IMR-90 (cell line): ENCODE measurements around the gene NCAM1. TPM values are rescaled to one million over a fixed set of nuclear protein-coding genes. Genes with fewer than 3 reads are reported as not detected.

ENCODE experiments used
- ATAC-seq: fragments of 200-7000 bp; cut with Tn5 transposase; 2 replicates; pipeline ENCODE4 v1.9.1; 2020; ENCODE audit warnings: low read depth, mild to moderate bottlenecking, moderate library complexity
- BruUV-seq: library from RNA; stranded (reverse); fragments of 400-500 nt; replicated peaks from 2 replicates; lab custom pipeline; 2021; lab: Mats Ljungman, UMichigan
- CTCF ChIA-PET: fragments of 300-600 bp; formaldehyde crosslinking; extraction: SDS; loops from one replicate; lab custom pipeline; 2021; ENCODE audit warnings: antibody characterized with exemption; lab: Yijun Ruan, JAX
- POLR2A ChIA-PET: fragments of 300-600 bp; sonication (Branson Sonifier 250); formaldehyde crosslinking; loops from one replicate; lab custom pipeline; 2022; ENCODE audit warnings: antibody characterized with exemption; ENCODE audit not compliant: unreplicated experiment; lab: Charles Lee
- DNase-seq: peaks from one replicate; pipeline ENCODE4 v3.0.0; 2013
- H2AFZ ChIP-seq: replicated peaks from 2 replicates; pipeline ENCODE3; 2013; ENCODE audit warnings: low read length, mild to moderate bottlenecking; ENCODE audit not compliant: poor library complexity
- H2AK5ac ChIP-seq: 2 replicates; pipeline ENCODE4 v1.6.1; 2013; ENCODE audit warnings: low read depth, low read length, inconsistent platforms
- H2AK9ac ChIP-seq: replicated peaks from 2 replicates; pipeline ENCODE3; 2013; ENCODE audit warnings: mild to moderate bottlenecking, low read depth, low read length, moderate library complexity; ENCODE audit not compliant: poor library complexity
- H2BK120ac ChIP-seq: 2 replicates; pipeline ENCODE4 v1.6.1; 2013; ENCODE audit warnings: low read depth, low read length, inconsistent platforms
- H2BK15ac ChIP-seq: 3 replicates; pipeline ENCODE4 v1.6.1; 2013; ENCODE audit warnings: low read depth, low read length, inconsistent platforms
- H2BK20ac ChIP-seq: 2 replicates; pipeline ENCODE4 v1.6.1; 2013; ENCODE audit warnings: low read depth, mild to moderate bottlenecking, inconsistent platforms, low read length, moderate library complexity
- H2BK5ac ChIP-seq: 2 replicates; pipeline ENCODE4 v1.6.1; 2013; ENCODE audit warnings: mild to moderate bottlenecking, low read depth, low read length, inconsistent platforms; ENCODE audit not compliant: poor library complexity, severe bottlenecking
- H3K14ac ChIP-seq: replicated peaks from 2 replicates; pipeline ENCODE4 v1.6.1; 2013; ENCODE audit warnings: low read depth, low read length, inconsistent platforms
- H3K18ac ChIP-seq: 2 replicates; pipeline ENCODE4 v1.6.1; 2013; ENCODE audit warnings: low read depth, low read length, control low read depth
- H3K23ac ChIP-seq: 2 replicates; pipeline ENCODE4 v1.6.1; 2013; ENCODE audit warnings: low read depth, low read length, inconsistent platforms
- H3K27ac ChIP-seq: 2 replicates; pipeline ENCODE4 v1.5.1; 2013; ENCODE audit warnings: mild to moderate bottlenecking, control low read depth, low read length; ENCODE audit not compliant: insufficient read depth
- H3K27me3 ChIP-seq: 2 replicates; pipeline ENCODE4 v1.6.1; 2013; ENCODE audit warnings: low read length; ENCODE audit not compliant: control insufficient read depth, insufficient read depth
- H3K36me3 ChIP-seq: 2 replicates; pipeline ENCODE4 v1.6.1; 2013; ENCODE audit warnings: low read length, mixed read lengths; ENCODE audit not compliant: control insufficient read depth, insufficient read depth
- H3K4ac ChIP-seq: 2 replicates; pipeline ENCODE4 v1.6.1; 2013; ENCODE audit warnings: low read depth, low read length, inconsistent platforms
- H3K4me1 ChIP-seq: 2 replicates; pipeline ENCODE4 v1.6.1; 2013; ENCODE audit warnings: low read length, mixed read lengths; ENCODE audit not compliant: control insufficient read depth, insufficient read depth
- H3K4me2 ChIP-seq: 2 replicates; pipeline ENCODE4 v1.6.1; 2013; ENCODE audit warnings: low read depth, mild to moderate bottlenecking, control low read depth, low read length, moderate library complexity
- H3K4me3 ChIP-seq: 2 replicates; pipeline ENCODE4 v1.5.1; 2013; ENCODE audit warnings: low read depth, mild to moderate bottlenecking, control low read depth, low read length, moderate library complexity; ENCODE audit not compliant: insufficient read depth
- H3K56ac ChIP-seq: 2 replicates; pipeline ENCODE4 v1.6.1; 2013; ENCODE audit warnings: low read length, inconsistent platforms; ENCODE audit not compliant: insufficient read depth; ENCODE audit errors: extremely low read depth
- H3K79me1 ChIP-seq, 2 experiments: 2 replicates each; pipeline ENCODE4 v1.6.1; 2013; ENCODE audit warnings: low read length in 2 of 2, inconsistent platforms in 1 of 2, low read depth in 1 of 2
- H3K9ac ChIP-seq: 2 replicates; pipeline ENCODE4 v1.6.1; 2013; ENCODE audit warnings: low read depth, low read length, control low read depth
- H3K9me1 ChIP-seq: 2 replicates; pipeline ENCODE4 v1.6.1; 2013; ENCODE audit warnings: low read length, inconsistent platforms; ENCODE audit not compliant: insufficient read depth
- H3K9me3 ChIP-seq: 2 replicates; pipeline ENCODE4 v1.6.1; 2013; ENCODE audit warnings: low read length; ENCODE audit not compliant: control insufficient read depth, insufficient read depth
- H4K20me1 ChIP-seq: 2 replicates; pipeline ENCODE4 v1.6.1; 2013; ENCODE audit warnings: low read length, inconsistent platforms; ENCODE audit not compliant: insufficient read depth
- H4K5ac ChIP-seq: 2 replicates; pipeline ENCODE4 v1.6.1; 2013; ENCODE audit warnings: mild to moderate bottlenecking, low read depth, low read length, control low read depth
- H4K8ac ChIP-seq, 2 experiments: 2 replicates each; pipeline ENCODE4 v1.6.1; 2013; ENCODE audit warnings: low read depth in 2 of 2, low read length in 2 of 2, control low read depth in 1 of 2, inconsistent platforms in 1 of 2
- H4K91ac ChIP-seq: 2 replicates; pipeline ENCODE4 v1.6.1; 2013; ENCODE audit warnings: low read depth, low read length, inconsistent platforms; ENCODE audit not compliant: insufficient read depth
- CHD1 ChIP-seq: IDR thresholded peaks from 2 replicates; pipeline ENCODE4 v1.6.1; 2012; ENCODE audit warnings: low read depth, low read length, improper control_type of control experiment
- ELK1 ChIP-seq: fragments of 150-350 bp; IDR thresholded peaks from 2 replicates; pipeline ENCODE4 v1.6.1; 2016; ENCODE audit warnings: low read depth, mild to moderate bottlenecking, low read length, moderate library complexity, borderline replicate concordance
- MXI1 ChIP-seq: IDR thresholded peaks from 2 replicates; pipeline ENCODE4 v1.6.1; 2012; ENCODE audit warnings: low read depth, mild to moderate bottlenecking, low read length, moderate library complexity, borderline replicate concordance
- NFE2L2 ChIP-seq: fragments of 150-350 bp; IDR thresholded peaks from 2 replicates; pipeline ENCODE4 v1.6.1; 2016; ENCODE audit warnings: low read depth, mild to moderate bottlenecking, low read length
- RCOR1 ChIP-seq: IDR thresholded peaks from 2 replicates; pipeline ENCODE4 v1.6.1; 2012; ENCODE audit warnings: mild to moderate bottlenecking, low read length, improper control_type of control experiment; ENCODE audit not compliant: insufficient replicate concordance
- RFX5 ChIP-seq: IDR thresholded peaks from 2 replicates; pipeline ENCODE4 v1.8.0; 2012; ENCODE audit warnings: low read depth, mild to moderate bottlenecking, low read length, moderate library complexity
- SMC3 ChIP-seq: fragments of 150-350 bp; IDR thresholded peaks from 2 replicates; pipeline ENCODE4 v1.6.1; 2016; ENCODE audit warnings: low read depth, mild to moderate bottlenecking, antibody characterized with exemption, low read length, moderate library complexity
- WGBS, 2 experiments: methylation state at CpG; one replicate each; pipeline versions ENCODE4 v1.1.5 to v1.1.7; 2013; ENCODE audit warnings: missing lambda C conversion rate in 2 of 2; ENCODE audit not compliant: insufficient read length in 1 of 2; ENCODE audit errors: extremely low coverage in 2 of 2; 5-methylcytosine and 5-hydroxymethylcytosine counted together
- dilution Hi-C: fragments of 300-500 bp; cut with HindIII; formaldehyde crosslinking; loops from one replicate; pipeline ENCODE4 v1.14.3; 2018; ENCODE audit warnings: low sequenced_read_pairs; ENCODE audit not compliant: unreplicated experiment
- in situ Hi-C: fragments of 300-500 bp; cut with MboI; formaldehyde crosslinking; loops from 3 replicates; pipeline ENCODE4 v1.14.3; 2019; ENCODE audit warnings: low sequenced_read_pairs, inconsistent platforms, mixed read lengths
- intact Hi-C: fragments of 100-400 bp; cut with micrococcal nuclease; formaldehyde crosslinking; loops from 2 replicates; pipeline ENCODE4 v1.10.0; 2022
- polyA plus RNA-seq, 3 experiments: library from polyadenylated mRNA; depleted of rRNA; stranded (reverse); fragments of >200 nt; gene quantifications; 2 replicates each; pipeline ENCODE4 v1.2.3, GENCODE V29; 2012; ENCODE audit warnings: low replicate concordance in 1 of 3
- total RNA-seq: library from RNA; depleted of rRNA; stranded (reverse); fragments of >200 nt; gene quantifications from 2 replicates; pipeline ENCODE4 v1.2.3, GENCODE V29; 2012
- TF ChIP-seq, protein P1 (sequence below): fragments of 150-350 bp; IDR thresholded peaks from 2 replicates; pipeline ENCODE4 v1.6.1; 2017; ENCODE audit warnings: mild to moderate bottlenecking, antibody characterized with exemption, low read length, low read depth
- TF ChIP-seq, protein P2 (sequence below): conservative IDR thresholded peaks from 2 replicates; pipeline ENCODE4 v1.5.1; 2012; ENCODE audit warnings: mild to moderate bottlenecking, low read depth, low read length, improper control_type of control experiment

The NCAM1 gene
- total and polyA plus RNA-seq, 2 of the 4 experiments (the other 2 are of a cell fraction): 0.09 to 0.18 TPM

- dilution Hi-C loops: no loop called here
- ATAC-seq: no peak
Observed at GRCh38 chr11:113043698-113044097, 82.5 kb downstream of the NCAM1 start.

More at GRCh38 chr11:113043698-113044097, 82.5 kb downstream of the NCAM1 start:
- H2BK15ac ChIP-seq: no peak overlapping the region
- WGBS, 2 experiments: no CpG with 5 or more reads among the region's 5 CpGs
- H3K18ac ChIP-seq: no peak overlapping the region
- ChIA-PET POLR2A (no interaction called here), CTCF (no interaction called here)
- no peak overlapping the region for H2AK9ac ChIP-seq
- peaks cover 7% of the 10 kb centered on the region for H3K9me3 ChIP-seq
- no peak overlapping the region for H4K91ac ChIP-seq
- no peak overlapping the region for H2AFZ ChIP-seq
- H3K9ac ChIP-seq: no peak overlapping the region
- no peak overlapping the region for H3K4ac ChIP-seq
- no peak overlapping the region for H3K4me2 ChIP-seq
- no peak overlapping the region for H3K14ac ChIP-seq
- no peaks in the 10 kb centered on the region for H3K9me1 ChIP-seq
- H2BK20ac ChIP-seq: no peak overlapping the region
- no peak overlapping the region for H2BK5ac ChIP-seq
- no peak for DNase-seq
- H2AK5ac ChIP-seq: no peak overlapping the region
- no peak overlapping the region for H3K23ac ChIP-seq
- H3K56ac ChIP-seq: no peak overlapping the region
- H3K36me3 ChIP-seq: no peaks in the 10 kb centered on the region
- no peak overlapping the region for H3K4me3 ChIP-seq
- H4K8ac ChIP-seq: no peak overlapping the region
- no peaks in the 10 kb centered on the region for H3K4me1 ChIP-seq
- H3K27me3 ChIP-seq: no peaks in the 10 kb centered on the region
- no peak overlapping the region for H2BK120ac ChIP-seq
- no peaks in the 10 kb centered on the region for H3K79me1 ChIP-seq
- intact Hi-C loops: no loop called here
- no TSS peak for BruUV-seq
- H4K5ac ChIP-seq: no peak overlapping the region
- in situ Hi-C loops: no loop called here
- no peak overlapping the region for H3K27ac ChIP-seq
- TF ChIP-seq, protein P1, sequence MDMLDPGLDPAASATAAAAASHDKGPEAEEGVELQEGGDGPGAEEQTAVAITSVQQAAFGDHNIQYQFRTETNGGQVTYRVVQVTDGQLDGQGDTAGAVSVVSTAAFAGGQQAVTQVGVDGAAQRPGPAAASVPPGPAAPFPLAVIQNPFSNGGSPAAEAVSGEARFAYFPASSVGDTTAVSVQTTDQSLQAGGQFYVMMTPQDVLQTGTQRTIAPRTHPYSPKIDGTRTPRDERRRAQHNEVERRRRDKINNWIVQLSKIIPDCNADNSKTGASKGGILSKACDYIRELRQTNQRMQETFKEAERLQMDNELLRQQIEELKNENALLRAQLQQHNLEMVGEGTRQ: no peak
- TF ChIP-seq RCOR1 (no peak), MXI1 (no peak), RFX5 (no peak), CHD1 (no peak), SMC3 (no peak), ELK1 (no peak), NFE2L2 (no peak)
- TF ChIP-seq, protein P2, sequence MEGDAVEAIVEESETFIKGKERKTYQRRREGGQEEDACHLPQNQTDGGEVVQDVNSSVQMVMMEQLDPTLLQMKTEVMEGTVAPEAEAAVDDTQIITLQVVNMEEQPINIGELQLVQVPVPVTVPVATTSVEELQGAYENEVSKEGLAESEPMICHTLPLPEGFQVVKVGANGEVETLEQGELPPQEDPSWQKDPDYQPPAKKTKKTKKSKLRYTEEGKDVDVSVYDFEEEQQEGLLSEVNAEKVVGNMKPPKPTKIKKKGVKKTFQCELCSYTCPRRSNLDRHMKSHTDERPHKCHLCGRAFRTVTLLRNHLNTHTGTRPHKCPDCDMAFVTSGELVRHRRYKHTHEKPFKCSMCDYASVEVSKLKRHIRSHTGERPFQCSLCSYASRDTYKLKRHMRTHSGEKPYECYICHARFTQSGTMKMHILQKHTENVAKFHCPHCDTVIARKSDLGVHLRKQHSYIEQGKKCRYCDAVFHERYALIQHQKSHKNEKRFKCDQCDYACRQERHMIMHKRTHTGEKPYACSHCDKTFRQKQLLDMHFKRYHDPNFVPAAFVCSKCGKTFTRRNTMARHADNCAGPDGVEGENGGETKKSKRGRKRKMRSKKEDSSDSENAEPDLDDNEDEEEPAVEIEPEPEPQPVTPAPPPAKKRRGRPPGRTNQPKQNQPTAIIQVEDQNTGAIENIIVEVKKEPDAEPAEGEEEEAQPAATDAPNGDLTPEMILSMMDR: no peak
- H4K20me1 ChIP-seq: no peaks in the 10 kb centered on the region
